ENCODE results near the gene ALDH1L1. TPM values are rescaled to one million over a fixed set of nuclear protein-coding genes. Genes with fewer than 3 reads are reported as not detected.

The ALDH1L1 gene
- total and polyA plus RNA-seq, 2 of the 8 experiments (the other 6 are each of a cell fraction or from before 2014, with no cell fraction given) = 0.98 to 1.6 TPM

DNA sequence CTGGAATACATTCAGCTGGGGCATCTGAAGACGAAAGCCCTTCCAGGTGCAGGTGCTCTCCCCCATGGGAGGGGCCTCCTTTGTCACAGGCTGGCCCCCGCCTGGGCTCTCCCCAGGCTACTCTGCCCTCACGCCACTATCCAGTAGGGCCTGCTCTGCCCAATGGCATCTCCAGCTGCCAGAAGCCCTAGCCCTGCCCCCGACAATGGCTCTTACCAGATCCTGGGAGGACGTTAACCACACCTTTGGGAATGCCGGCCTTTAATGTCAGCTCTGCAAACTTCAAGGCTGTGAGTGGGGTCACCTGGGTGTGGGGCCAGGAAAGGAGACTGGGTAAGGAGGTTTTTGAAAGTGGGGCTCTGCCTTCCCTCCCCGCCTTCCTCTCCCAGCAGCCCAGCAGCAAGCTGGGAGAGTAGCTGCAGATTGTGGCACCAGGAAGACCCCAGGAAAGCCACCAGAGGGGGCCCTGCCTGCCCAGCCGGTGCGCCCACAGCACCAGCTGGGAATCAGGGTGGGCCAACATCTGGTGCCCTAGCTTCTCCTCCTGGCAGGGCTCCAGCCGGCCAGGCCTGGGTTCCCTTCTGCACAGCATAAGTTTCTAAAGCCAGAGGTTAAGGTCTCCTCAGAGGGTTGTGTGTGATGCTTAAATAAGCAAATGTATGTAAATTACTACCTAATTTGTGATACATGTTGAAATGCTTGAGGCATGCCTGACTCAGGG lies 56.1 kb downstream of the ALDH1L1 start:
- Histone ChIP-seq H4K8ac (ENCODE audit: extremely low read depth, insufficient read depth, low read length) (no peak overlapping the region), H3K36me3 (ENCODE audit: control insufficient read depth in 2 of 4, insufficient read depth in 4 of 4, low read length in 3 of 4) (no peaks in the 10 kb centered on the region), H4K91ac (replicated peaks; ENCODE audit: insufficient read length, low read length) (no peak overlapping the region), H2BK120ac (replicated peaks; ENCODE audit: low read depth, low read length) (no peak overlapping the region), H2BK5ac (ENCODE audit: low read depth, low read length) (no peak overlapping the region), H3K23ac (ENCODE audit: insufficient read length) (no peak overlapping the region), H3K4me1 (replicated peaks in 1 of 4; ENCODE audit: control insufficient read depth in 3 of 4, insufficient read depth in 4 of 4, low read length in 3 of 4) (peaks cover 0 to 11% (median 6%) of the 10 kb centered on the region in 4 experiments; a peak in 5 of 7 replicates), H4K5ac (ENCODE audit: insufficient read length, low read depth, low read length) (no peak overlapping the region), H3K56ac (replicated peaks; ENCODE audit: insufficient read length, low read depth, low read length) (no peak overlapping the region), H2BK15ac (ENCODE audit: low read length) (no peak overlapping the region), H3K79me2 (ENCODE audit: control insufficient read depth in 1 of 2, insufficient read depth in 2 of 2, low read length in 2 of 2) (no peaks in the 10 kb centered on the region), H3K27me3 (replicated peaks in 1 of 4; ENCODE audit: control insufficient read depth in 3 of 4, extremely low read depth in 1 of 4, insufficient read depth in 3 of 4, low read length in 3 of 4) (no peaks in the 10 kb centered on the region), H3K23me2 (ENCODE audit: low read depth, low read length) (no peaks in the 10 kb centered on the region), H3K9ac (replicated peaks in 1 of 4; ENCODE audit: extremely low read depth in 1 of 4, low read depth in 3 of 4, low read length in 3 of 4) (no peak overlapping the region), H3K4me2 (ENCODE audit: insufficient read depth in 1 of 2, low read depth in 2 of 2, low read length in 2 of 2) (peak overlapping the region in 1 of 2 experiments; percentile 46; a peak in 3 of 4 replicates), H3K79me1 (ENCODE audit: low read depth, low read length) (no peaks in the 10 kb centered on the region), H3K9me3 (ENCODE audit: insufficient read depth in 2 of 2, low read depth in 1 of 2, low read length in 1 of 2) (no peaks in the 10 kb centered on the region), H2BK12ac (ENCODE audit: low read depth, low read length) (no peak overlapping the region), H3K14ac (ENCODE audit: insufficient read length) (no peak overlapping the region), H2BK20ac (ENCODE audit: low read length) (no peak overlapping the region), H4K20me1 (replicated peaks in 1 of 2; ENCODE audit: control insufficient read depth in 1 of 2, insufficient read depth in 2 of 2, low read length in 2 of 2) (no peaks in the 10 kb centered on the region), H3K4me3 (ENCODE audit: extremely low read depth in 1 of 4, insufficient read depth in 2 of 4, low read depth in 3 of 4, low read length in 4 of 4) (0 out of 8 replicates have a peak overlapping the region, but pooled peaks of 1 of the 4 experiments have one; percentile 15), H3K27ac (ENCODE audit: low read depth, low read length) (no peak overlapping the region), H3K4ac (replicated peaks; ENCODE audit: insufficient read length, low read depth, low read length) (no peak overlapping the region), H2AFZ (ENCODE audit: low read length) (no peak overlapping the region), H2AK5ac (ENCODE audit: low read depth, low read length) (no peak overlapping the region), H3K18ac (ENCODE audit: extremely low read depth, low read length) (peak overlapping the region; percentile 32)
- ChIA-PET CTCF (ENCODE audit: partially characterized antibody) (interaction anchor here (0.8 to 4.5 kb wide), 10 partner anchors 9 to 241 kb away, joined by 3 to 30 read pairs (median 4); no protein-coding TSS in a partner anchor), POLR2A (ENCODE audit: partially characterized antibody) (interaction anchor here (0.6 to 1.6 kb wide), 6 partner anchors 9 to 97 kb away, joined by 3 to 4 read pairs (median 4); no protein-coding TSS in a partner anchor)
- 56% methylated on average over 10 of the region's 10 CpGs; no CpG with 5 or more reads in 1 of the 2 experiments for WGBS, 2 experiments (ENCODE audit: extremely low coverage in 1 of 2, insufficient coverage in 1 of 2, insufficient read length in 1 of 2, insufficient replicate concordance in 2 of 2, low coverage in 1 of 2, low lambda C conversion rate in 2 of 2, missing lambda C conversion rate in 1 of 2)
- peak in 1 of 2 experiments; percentile 69 for DNase-seq (ENCODE audit: low read depth in 1 of 2, low spot score in 2 of 2)
- FAIRE-seq = no peak
- TF ChIP-seq, protein P1, sequence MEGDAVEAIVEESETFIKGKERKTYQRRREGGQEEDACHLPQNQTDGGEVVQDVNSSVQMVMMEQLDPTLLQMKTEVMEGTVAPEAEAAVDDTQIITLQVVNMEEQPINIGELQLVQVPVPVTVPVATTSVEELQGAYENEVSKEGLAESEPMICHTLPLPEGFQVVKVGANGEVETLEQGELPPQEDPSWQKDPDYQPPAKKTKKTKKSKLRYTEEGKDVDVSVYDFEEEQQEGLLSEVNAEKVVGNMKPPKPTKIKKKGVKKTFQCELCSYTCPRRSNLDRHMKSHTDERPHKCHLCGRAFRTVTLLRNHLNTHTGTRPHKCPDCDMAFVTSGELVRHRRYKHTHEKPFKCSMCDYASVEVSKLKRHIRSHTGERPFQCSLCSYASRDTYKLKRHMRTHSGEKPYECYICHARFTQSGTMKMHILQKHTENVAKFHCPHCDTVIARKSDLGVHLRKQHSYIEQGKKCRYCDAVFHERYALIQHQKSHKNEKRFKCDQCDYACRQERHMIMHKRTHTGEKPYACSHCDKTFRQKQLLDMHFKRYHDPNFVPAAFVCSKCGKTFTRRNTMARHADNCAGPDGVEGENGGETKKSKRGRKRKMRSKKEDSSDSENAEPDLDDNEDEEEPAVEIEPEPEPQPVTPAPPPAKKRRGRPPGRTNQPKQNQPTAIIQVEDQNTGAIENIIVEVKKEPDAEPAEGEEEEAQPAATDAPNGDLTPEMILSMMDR (IDR thresholded peaks at IDR 0.05; ENCODE audit: control extremely low read depth in 1 of 3, insufficient read depth in 1 of 3, low read depth in 1 of 3, low read length in 3 of 3) = peak in 1 of 3 experiments; percentile 10; a peak in 1 of 4 replicates
- TF ChIP-seq ASH2L (IDR thresholded peaks at IDR 0.05; ENCODE audit: low read length) (peak; percentile 51), SP1 (IDR thresholded peaks at IDR 0.05; ENCODE audit: low read depth, low read length) (0 out of 2 replicates have a peak, but pooled peaks have one; percentile 43), FOSL1 (IDR thresholded peaks at IDR 0.05; ENCODE audit: insufficient read depth, low read depth, low read length) (no peak), HDAC2 (IDR thresholded peaks at IDR 0.05; ENCODE audit: borderline replicate concordance in 1 of 2, low read depth in 2 of 2, low read length in 2 of 2) (0 out of 4 replicates have a peak, but pooled peaks of 1 of the 2 experiments have one; percentile 42), TCF12 (IDR thresholded peaks at IDR 0.05; ENCODE audit: low read depth, low read length) (peak; percentile 92), CTBP2 (IDR thresholded peaks at IDR 0.05; ENCODE audit: borderline replicate concordance, insufficient read depth, insufficient read length, low read length) (no peak), JUND (IDR thresholded peaks at IDR 0.05; ENCODE audit: low read length) (no peak), YY1 (IDR thresholded peaks at IDR 0.05; ENCODE audit: low read depth, low read length) (peak; percentile 59)
